GM18502 (cell line): ENCODE measurements around the gene CLTCL1.
A peak's percentile ranks its signal among the peaks of the same experiment; 100 is the strongest.

Source experiments
- ATAC-seq: cut with Tn5 transposase; IDR thresholded peaks from one replicate; pipeline ENCODE4 v1.9.1; 2021; ENCODE audit warnings: mild to moderate bottlenecking; ENCODE audit not compliant: unreplicated experiment, poor library complexity

Gene CLTCL1

DNA sequence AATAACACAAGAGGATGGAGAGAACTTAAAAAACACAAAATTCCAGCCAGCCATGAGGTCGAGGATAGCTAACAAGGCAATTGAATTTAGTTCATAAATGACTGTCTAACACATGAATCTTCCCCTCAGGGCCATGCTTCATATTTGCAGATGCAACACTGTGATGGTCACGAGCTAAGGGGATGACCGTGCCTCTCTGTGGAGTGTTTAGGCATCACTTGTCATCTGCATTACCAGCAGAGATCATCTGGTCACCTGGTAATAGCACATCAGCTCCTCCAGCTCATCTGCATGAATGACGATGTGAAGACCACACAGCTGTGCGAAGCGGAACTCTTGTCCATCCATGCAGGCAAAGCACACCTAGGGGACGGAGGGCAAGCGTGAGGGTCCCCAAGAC lies 92.0 kb downstream of the CLTCL1 start:
- ATAC-seq: no peak

DNA sequence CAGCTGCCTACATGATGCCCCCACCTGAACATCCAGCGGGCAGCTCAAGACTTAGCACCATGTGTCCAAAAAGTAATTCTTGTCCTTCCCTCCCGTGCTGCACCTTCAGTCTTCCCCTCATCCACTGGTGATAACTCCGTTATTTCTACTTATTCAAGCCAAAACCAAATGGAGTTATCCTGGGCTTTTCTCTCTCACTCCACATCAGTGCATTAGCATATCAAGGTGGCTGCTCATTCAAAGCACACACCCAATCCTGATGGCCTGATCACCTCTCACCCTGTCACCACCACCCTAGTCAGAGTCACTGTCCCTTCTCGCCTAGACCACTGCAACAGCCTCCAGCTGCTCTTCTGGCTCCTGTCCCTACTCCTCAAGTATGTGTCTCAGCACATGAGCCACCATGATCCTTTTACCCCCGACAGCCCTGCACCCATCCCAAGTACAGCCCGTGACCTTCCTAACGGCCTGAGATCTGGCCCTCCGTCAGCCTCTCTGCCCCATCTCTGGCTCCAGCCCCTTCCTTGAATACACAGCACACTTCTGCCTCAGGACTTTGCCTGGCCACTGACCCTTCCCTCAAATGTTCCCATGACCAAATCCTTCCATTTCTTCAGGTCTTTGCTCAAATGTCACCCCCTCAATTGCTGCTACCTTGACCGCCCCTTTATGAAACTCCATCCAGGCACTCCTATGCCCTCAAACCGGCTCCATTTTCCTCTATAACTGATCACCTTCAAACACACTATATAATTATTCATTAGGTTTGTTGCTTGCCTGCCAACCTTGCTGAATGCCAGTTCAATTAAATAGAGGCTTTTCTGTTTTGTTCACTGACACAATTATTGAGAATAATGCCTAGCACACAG lies 93.3 kb downstream of the CLTCL1 start:
- ATAC-seq: no peak

DNA sequence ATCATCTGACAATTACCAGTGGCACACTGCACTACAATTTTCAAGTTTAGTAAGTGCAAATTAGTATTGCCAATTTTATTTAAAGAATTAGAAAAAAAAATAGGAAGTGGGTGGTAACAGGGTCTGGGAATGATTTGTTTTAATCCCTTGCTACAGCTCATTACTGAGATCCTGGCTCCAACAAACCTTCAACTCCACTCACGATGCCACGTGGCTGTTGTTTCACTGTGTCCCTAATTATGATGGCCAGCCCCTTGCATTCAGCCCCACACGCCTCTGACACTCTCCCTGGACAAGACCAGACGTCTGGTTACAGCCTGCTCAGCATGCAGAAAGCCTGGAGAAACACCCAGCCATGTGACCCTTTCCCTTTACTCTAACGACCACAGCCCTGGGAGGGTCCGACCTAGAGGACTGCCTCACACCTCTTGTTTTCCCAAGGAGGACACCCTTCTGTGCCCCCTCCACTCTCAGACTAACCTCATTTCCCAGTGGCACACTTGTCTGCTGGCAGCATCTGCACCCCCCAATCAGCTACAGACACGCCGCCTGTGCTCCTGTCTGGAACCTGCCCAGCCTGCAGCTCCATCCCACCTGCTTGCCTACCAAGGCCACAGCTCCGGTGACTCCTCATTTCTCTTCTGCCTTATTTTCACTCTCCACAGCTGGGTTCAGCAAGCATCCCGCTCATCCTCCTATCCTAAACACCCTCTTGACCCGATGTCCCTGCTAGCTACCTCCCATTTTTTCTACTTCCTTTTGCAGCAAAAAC lies 94.5 kb downstream of the CLTCL1 start:
- no peak for ATAC-seq

DNA sequence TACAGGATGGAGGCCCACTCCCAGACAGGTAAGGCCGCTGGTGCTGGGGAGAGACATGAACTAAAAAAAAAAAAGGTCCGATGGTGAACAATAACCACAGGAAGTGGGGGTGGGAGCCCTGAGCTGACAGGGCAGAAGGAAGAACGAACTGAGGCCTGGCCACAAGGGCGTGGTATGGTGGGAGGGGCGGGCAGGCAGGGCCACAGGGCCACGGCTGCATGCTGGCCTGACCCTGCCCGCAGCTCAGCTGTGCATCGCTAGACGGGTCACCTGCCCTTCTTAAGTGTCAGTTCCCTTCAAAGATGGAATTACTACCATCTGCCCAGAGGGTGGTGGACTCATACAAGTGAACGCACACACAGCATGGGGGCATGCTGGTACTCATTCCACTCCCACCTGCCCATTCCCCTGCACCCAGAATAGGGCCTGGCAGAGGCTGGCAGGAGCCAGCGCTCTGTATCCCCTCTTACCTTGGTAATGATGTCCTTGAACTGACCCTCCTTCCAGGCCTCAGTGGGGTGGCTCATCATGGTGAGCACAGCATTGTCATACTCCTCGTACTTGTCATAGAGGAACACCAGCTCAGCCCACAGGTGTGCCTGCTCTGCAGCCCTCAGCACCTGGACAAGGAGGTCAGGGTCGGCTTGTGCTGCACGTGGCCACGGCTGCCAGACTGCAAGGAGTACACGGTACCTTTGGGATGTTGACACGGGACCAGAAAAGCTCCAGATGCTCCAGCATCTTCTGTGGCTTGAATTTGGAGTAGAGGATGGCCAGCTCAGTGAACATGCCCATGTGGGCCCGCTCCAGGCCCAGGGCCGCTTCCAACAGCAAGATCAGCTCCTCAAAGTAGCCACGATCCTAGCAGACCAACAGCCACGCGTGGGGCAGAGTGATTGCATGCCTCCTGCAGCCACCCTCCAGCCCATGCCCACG lies 95.5 kb downstream of the CLTCL1 start:
- ATAC-seq: no peak

DNA sequence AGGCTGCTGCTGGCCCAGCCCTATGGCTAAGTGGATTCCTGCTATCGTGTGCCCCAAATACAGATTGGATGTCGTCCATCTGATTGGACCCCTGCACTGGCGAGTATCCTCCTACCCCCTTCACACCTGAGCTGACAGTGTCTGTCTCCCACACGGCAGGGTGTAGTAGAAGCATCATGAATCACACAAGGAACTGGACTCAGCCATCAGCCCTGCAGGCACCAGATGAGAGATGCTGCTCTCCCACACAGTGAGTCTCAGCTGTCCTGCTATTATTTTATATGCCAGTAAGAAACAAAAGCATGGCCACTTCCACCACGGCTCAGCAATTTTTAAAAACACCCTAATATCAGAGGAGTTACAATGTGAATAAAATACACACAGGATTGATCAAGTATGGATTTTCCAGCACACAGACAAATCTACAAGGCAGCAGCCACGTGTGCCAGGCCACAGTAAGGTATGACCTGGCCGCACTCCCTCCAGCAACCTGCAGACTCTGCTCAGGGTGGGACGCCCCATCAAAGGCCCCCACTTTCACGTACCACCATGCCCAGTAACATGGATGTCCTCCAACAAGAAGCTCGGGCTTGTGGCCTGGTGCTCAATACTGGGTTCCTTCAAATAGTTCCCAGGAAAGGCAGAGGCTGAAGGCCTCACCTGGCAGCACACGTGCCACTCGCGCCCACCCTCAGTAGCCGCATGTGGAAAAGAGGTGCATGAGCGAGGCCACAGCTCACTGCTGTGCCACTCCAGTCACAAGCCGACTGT lies 96.6 kb downstream of the CLTCL1 start:
- ATAC-seq: no peak

DNA sequence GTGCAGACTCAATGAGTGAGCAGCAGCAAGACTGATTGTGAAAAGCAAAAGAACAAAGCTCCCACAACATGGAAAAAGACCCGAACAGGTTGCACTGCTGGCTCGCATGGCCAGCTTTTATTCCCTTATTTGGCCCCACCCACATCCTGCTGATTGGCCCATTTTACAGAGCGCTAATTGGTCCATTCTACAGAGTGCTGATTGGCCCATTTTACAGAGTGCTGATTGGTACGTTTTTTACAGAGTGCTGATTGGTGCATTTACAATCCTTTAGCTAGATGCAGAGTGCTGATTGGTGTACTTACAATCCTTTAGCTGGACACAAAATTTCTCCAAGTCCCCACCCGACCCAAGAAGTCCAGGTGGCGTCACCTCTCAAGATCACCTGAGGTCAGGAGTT lies 97.6 kb downstream of the CLTCL1 start:
- ATAC-seq: no peak

DNA sequence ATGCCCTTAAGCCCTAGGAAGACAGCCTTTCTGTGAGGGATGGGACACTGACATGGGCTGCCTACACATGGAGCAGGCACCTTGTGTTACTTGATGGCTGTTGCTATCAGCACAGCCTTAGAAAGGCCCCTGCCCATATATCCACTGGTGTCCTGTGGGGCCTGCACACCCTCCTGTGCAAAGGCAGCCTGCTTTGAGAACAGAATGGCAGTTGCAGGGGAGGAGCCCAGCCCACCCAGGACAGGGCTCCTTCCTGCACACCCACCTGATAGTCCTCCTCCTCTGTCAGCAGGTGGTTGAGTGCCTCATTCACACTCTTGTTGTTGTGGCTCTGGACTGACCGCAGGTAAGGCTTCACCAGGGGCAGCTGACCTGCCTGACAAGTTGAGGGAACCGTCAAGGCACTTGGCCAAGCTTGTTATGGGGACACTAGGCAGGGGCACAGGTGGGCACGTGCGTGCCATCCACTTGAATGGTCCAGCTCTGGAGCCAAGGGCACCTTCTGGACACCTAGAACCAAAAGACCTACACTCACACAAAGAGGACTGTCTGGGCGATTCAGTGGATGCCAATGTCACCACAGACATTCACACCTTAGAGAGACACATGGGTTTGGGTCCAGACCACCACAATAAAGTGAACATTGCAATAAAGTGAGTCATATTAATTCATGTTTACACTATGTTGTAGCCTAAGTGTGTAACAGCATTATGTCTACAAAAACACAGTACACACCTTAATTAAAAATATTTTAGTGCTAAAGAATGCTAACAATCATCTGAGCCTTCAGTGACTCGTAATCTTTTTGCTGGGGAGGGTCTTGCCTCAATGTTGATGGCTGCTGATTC lies 103.6 kb downstream of the CLTCL1 start:
- ATAC-seq: no peak

DNA sequence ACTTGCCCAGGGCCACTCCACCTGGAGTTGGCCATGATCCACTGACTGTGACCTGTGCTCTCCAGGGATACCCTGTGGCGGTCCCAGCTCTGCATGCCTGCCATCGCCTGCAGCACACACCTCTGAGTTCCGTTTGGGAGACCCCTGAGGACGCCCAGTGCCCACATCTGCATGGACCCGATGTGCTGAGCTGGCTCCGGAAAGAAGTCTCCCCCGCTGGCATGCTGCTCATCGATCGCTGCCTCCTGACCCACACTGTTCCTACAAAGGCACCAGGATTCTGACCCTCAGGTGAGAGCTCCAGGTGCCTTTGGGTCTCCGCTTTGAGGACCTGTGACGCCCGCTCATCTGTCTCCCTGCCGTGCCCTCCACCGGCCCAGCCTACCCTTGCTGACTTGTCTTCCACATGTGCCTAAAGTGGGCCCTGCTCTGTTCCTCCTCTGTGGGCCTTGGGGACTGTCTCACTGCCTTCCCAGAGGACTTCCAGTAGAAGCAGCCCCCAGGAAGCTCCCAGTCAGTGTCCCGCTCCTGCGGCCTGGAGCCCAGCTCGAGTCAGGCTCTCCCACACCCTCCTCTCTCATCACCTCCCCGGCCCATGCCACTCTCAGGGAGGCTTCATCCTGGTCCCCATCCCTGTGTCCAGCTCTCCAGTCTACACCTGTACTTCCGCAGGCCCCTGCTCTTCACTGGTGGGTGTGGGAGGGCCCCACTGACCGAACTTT lies 107.1 kb downstream of the CLTCL1 start:
- no peak for ATAC-seq

DNA sequence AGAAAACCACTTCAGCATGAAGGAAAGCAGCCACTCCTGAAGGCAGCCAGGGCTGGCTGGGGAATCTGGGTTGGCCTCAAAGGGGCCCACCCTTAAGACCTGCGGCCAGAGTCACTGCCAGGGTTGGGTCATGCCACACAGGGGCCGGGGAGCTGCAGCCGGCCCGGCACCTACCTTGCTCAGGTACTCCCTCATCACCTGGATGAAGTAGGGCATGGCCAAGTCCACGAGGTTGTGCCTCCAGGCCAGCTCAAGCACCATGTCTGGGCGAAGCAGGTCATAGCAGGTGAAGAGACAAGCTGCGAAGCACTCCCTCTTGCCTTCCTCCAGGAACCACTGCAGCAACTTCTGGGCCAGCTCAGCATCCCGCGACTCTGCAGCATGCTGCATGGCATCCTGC lies 108.3 kb downstream of the CLTCL1 start:
- ATAC-seq: no peak

DNA sequence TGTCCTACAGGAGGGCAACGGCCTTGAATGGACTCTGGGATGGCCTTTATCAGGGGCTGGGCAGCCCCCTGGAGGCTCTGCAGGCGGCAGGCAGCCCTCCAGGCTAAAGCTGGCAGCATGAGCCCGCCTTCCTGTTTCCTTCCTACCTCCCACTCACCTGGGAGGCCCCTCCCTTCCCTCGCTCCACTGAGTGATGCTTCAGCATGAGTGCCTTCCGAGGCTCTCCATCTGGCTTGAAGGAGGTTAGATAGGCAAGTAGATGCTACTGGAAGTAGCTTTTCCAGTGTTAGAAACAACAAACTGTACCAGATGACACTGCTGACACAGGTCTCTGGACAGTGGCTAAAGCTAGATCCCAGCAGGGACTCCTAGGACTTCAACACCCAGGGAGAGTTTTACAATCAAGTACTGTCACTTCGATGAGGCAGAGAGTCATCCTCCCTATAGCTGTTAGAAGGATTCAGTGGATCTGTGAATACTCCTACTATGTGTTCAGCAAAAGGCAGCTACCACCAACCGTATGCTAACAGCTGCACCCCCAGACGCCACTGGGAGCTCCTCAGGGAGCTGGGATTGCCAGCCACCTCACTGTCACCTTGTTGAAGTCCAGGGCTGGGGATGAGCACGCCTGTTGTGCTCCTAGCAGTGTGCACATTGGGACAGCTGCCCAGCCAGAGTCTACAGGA lies 108.9 kb downstream of the CLTCL1 start:
- ATAC-seq: no peak

DNA sequence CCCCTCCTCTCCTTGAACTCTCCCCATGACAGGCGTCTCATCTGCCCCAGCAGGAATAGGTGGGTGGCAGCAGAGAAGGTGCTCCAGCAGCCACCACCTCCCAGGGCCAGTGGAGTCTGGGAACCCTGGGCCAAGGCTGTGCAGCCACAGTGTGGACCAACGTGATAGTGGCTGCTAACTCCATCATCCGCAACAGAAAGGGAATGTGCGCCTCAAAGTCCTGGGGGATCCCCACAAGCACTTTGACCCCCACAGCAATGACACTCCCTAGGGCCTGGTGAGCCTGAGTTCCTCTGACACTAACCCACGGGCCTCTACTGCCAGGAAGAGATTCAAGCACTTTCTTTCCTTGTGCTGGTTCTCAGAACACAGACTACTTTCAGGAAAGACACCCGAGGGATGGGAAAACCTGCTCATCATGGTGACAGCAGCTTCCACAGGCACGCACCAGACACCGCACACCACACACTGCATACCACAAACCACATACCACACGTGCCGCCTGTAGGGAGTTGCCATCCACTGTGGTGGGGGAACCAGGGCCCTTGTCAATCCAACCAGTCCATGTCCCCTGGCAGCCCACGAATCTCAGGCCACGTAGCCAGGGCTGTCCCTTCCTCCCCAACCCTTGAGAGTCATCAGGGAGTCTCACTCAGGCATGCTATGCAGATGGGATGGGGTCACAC lies 109.6 kb downstream of the CLTCL1 start:
- ATAC-seq: no peak

DNA sequence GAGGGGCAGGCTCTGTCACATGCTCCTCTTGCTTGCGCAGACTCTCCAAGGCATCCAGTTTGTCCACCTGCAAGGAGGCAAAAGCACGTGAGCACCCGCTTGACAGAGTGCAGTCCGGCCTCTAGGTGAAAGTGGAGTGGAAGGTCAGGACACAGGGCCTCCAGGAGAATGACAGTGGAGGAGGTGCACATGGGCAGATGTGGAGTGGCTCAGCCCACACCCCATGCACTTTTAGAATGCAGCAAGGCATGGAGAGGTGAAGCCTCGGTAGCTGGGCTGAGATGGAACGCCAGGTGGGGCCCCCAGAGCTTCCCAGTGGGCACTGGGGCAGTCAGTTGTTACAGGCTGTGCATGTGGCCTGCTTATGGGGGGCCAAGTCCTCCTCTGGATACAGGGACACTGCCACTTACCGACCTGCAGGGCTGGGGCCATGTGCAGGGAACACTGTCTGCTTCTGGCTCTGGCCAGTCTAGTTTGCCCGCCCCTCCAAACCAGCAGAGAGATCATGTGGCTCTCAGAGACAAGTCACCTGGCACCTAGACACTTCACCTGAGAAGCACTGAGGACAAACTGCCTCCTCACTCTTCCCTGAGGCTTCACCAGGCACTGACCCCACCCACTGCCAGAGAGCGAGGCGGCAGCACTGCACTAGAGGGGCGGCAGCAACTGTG lies 110.6 kb downstream of the CLTCL1 start:
- ATAC-seq: no peak

DNA sequence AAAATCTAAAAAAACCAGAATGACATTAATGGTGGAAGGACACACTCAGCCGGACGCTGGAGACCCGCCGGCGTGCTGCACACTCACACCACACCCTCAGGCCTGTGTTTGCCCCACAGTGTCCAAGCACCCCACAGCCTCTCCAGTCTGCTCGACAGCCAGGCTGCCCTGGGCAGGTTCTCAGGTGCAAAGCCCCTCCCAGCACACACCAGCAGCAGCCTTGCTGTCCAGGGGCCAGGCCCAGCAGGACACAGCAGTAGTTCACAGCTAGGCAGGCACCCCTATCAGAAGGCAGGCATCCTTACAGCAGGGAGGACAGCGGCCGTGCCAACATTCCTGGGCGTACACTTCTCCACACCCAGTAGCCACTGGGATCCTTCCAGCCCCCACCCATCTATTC lies 111.3 kb downstream of the CLTCL1 start:
- no peak for ATAC-seq

DNA sequence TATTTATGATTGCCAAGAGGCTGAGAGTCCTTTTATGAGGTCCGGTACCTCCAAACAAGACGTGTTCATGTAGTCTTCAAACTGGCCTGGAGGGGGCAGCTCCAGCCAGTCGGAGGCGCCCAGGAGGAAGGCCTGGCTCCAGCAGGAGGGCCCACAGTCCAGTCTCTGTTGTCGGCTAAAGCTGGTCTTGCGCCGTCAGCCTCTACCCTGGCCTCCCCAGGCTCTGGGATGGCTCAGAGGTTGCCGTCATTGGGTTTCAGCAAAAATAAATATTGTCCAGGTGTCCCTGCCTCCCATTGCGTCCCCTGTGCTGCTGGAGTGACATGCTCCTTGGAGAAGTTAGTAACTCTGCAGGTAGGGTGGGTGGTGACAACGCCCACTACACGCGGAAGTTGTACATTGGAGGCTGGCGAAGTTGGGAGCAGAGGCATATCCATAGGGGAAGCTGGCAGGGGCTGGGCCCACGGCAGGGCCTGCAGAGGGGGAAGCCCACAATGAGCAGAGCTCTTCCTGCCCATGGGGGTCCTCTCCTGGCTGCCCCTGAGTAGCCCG lies 111.9 kb downstream of the CLTCL1 start:
- peak; percentile 37 for ATAC-seq

DNA sequence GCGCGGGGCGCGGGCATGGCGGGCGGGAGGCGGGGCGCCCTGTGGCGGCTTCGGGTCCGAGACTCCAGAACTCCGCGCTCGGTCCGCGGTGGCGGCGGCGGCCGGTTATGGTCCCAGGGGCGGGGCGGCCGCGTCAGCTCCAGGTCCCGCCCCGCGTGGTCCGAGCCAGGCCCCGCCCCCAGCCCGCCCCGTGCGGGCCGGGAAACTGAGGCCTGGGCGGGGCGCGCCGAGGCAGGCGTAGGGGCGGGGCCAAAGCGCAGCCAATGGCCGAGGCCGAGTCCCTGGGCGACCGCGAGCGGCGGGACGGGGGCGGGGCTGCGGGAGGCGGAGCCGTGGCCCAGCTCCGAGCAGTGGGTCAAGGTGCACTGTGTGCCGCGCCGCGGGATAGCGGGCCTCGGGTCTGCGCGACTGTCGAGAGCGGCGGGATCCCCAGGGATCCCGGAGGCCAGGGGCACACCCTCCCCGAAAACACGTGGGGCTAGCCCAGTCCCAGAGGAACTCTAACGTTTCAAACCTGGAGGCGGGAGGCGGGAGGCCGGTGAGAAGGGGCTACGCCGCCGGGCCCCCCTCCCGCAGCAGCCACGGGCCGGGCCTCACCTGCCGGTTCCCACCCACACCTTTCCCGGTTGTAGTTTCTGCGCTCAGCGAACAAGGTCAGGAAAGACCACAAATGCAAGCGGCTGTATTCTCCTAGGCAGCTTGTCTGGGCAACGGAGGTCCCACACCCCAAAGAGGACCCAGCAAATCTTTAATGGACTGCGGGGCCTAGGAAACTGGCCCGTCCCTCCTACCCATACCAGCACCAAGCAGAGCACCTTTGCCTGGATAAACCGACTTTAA lies 112.6 kb downstream of the CLTCL1 start, which contains the start of gene SLC25A1:
TSS of gene SLC25A1 (minus strand) at position 80 of the 840 bp plus-strand sequence. CDS start at position 17, 63 bp downstream.
- ATAC-seq: peak; percentile 68
